Upper lobe of left lung (tissue), 4 donors: ENCODE measurements around the gene C16orf95.

Experiments
- EP300 ChIP-seq, 4 donors: sonication (generic); formaldehyde crosslinking; IDR thresholded peaks; one replicate each; pipeline ENCODE4 v1.5.1; 2017; ENCODE audit warnings: antibody characterized with exemption in 4 of 4, control low read depth in 2 of 4
- POLR2A ChIP-seq, 4 donors: fragments of 450-650 bp; IDR thresholded peaks; one replicate each; pipeline ENCODE4 v1.5.1; 2016 to 2017; ENCODE audit warnings: antibody characterized with exemption in 4 of 4, mild to moderate bottlenecking in 2 of 4
- POLR2AphosphoS5 ChIP-seq, 2 donors: sonication (generic); formaldehyde crosslinking; IDR thresholded peaks; one replicate each; pipeline ENCODE4 v1.5.1; 2017; ENCODE audit warnings: antibody characterized with exemption in 2 of 2
- TF ChIP-seq, protein P1 (sequence below), 6 experiments: fragments of 450-650 bp in 4 of 6; fragments of 200-600 bp in 2 of 6; sonication (generic) in 2 of 6; IDR thresholded peaks; one replicate each; pipeline ENCODE4 v1.5.1; 2016 to 2019; ENCODE audit warnings: antibody characterized with exemption in 6 of 6

DNA sequence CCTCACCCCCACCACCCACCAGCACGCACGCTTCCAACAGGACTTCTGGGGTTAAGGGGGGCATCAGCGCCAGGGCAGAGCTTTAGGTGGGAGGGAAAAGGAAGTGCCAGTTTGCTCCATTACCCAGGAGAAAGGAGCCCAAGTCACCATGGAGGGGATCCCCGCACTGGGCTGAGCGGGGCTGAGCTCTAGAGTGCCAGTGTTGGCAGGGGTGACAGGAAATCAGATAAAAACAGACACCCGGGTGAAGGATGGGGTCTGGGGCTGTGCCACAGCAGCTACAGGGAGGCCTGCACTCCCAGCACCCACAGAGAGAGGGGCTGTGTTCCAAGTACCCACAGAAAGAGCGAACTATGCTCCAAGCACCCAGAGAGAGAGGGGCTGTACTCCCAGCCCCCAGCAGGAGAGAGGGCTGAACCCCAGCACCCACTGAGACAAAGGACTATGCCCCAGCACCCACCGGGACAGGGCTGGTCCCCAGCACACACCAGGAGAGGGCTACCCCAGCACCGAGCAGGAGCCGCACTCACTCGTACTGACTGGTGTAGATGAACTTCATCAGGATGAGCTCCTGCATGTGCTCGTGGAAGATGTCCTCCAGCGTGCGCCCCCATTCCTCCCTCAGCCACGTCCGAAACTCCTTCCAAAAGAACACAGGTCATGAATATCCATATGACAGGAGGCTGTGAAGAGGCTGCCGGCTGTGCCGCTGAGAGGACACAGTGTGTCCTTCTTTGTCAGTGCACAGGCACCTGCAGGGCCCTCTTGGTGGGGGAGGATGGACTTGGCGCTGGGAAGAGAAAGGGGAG lies 18.6 kb upstream of the C16orf95 start:
- TF ChIP-seq, protein P1, sequence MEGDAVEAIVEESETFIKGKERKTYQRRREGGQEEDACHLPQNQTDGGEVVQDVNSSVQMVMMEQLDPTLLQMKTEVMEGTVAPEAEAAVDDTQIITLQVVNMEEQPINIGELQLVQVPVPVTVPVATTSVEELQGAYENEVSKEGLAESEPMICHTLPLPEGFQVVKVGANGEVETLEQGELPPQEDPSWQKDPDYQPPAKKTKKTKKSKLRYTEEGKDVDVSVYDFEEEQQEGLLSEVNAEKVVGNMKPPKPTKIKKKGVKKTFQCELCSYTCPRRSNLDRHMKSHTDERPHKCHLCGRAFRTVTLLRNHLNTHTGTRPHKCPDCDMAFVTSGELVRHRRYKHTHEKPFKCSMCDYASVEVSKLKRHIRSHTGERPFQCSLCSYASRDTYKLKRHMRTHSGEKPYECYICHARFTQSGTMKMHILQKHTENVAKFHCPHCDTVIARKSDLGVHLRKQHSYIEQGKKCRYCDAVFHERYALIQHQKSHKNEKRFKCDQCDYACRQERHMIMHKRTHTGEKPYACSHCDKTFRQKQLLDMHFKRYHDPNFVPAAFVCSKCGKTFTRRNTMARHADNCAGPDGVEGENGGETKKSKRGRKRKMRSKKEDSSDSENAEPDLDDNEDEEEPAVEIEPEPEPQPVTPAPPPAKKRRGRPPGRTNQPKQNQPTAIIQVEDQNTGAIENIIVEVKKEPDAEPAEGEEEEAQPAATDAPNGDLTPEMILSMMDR (IDR thresholded peaks at IDR 0.05) = no peak
- TF ChIP-seq EP300 (IDR thresholded peaks at IDR 0.05) (no peak), POLR2A (IDR thresholded peaks at IDR 0.05) (no peak), POLR2AphosphoS5 (IDR thresholded peaks at IDR 0.05) (no peak)
